DOHH2 (cell line): ENCODE data around the gene CLIP3.

Source experiments
- H3F3A ChIP-seq: fragments of 200-600 bp; sonication (generic), shearing (Covaris generic); 2 replicates; pipeline ENCODE4 v1.6.0; 2016; ENCODE audit warnings: antibody characterized with exemption, mild to moderate bottlenecking; ENCODE audit not compliant: control insufficient read depth, insufficient read depth
- H3K27ac ChIP-seq: fragments of 200-600 bp; sonication (generic); 2 replicates; pipeline ENCODE4 v1.5.1; 2014; ENCODE audit warnings: low read depth, mild to moderate bottlenecking, low read length, moderate library complexity
- H3K27me3 ChIP-seq: fragments of 200-600 bp; sonication (generic); 2 replicates; pipeline ENCODE4 v1.6.1; 2014; ENCODE audit warnings: mild to moderate bottlenecking, low read length, mixed read lengths; ENCODE audit not compliant: control insufficient read depth
- H3K36me3 ChIP-seq: fragments of 200-600 bp; sonication (generic); 2 replicates; pipeline ENCODE4 v1.6.1; 2014; ENCODE audit warnings: mild to moderate bottlenecking, low read length, moderate library complexity, mixed read lengths; ENCODE audit not compliant: control insufficient read depth
- H3K4me1 ChIP-seq: fragments of 200-600 bp; sonication (generic); 2 replicates; pipeline ENCODE4 v1.6.1; 2014; ENCODE audit warnings: mild to moderate bottlenecking, low read length, mixed read lengths; ENCODE audit not compliant: control insufficient read depth
- H3K4me2 ChIP-seq: fragments of 200-600 bp; sonication (generic); 2 replicates; pipeline ENCODE4 v1.6.0; 2014; ENCODE audit warnings: mild to moderate bottlenecking, low read length, moderate library complexity
- H3K4me3 ChIP-seq: fragments of 200-600 bp; sonication (generic); 2 replicates; pipeline ENCODE4 v1.5.1; 2014; ENCODE audit warnings: mild to moderate bottlenecking, low read length, mixed read lengths
- H3K79me2 ChIP-seq: fragments of 200-600 bp; sonication (generic); 2 replicates; pipeline ENCODE4 v1.6.1; 2014; ENCODE audit warnings: mild to moderate bottlenecking, low read length, mixed read lengths; ENCODE audit not compliant: control insufficient read depth
- H3K9me2 ChIP-seq: fragments of 200-600 bp; sonication (generic); replicated peaks from 2 replicates; pipeline ENCODE4 v1.6.1; 2014; ENCODE audit warnings: mild to moderate bottlenecking, low read length, mixed read lengths; ENCODE audit not compliant: control insufficient read depth
- H3K9me3 ChIP-seq: fragments of 200-600 bp; sonication (generic); 2 replicates; pipeline ENCODE4 v1.6.1; 2014; ENCODE audit warnings: antibody characterized with exemption, low read length, mixed read lengths; ENCODE audit not compliant: control insufficient read depth, insufficient read depth
- H4K20me1 ChIP-seq: fragments of 200-600 bp; sonication (generic); 2 replicates; pipeline ENCODE4 v1.6.0; 2014; ENCODE audit warnings: low read depth, mild to moderate bottlenecking, antibody characterized with exemption, low read length, moderate library complexity; ENCODE audit not compliant: control insufficient read depth, insufficient read depth
- EZH2phosphoT487 ChIP-seq: fragments of 200-600 bp; sonication (generic); IDR thresholded peaks from 2 replicates; pipeline ENCODE4 v1.6.1; 2017; ENCODE audit warnings: borderline replicate concordance, mild to moderate bottlenecking, antibody characterized with exemption, low read length, moderate library complexity, mixed read lengths
- TF ChIP-seq, protein P1 (sequence below): fragments of 200-600 bp; sonication (generic); IDR thresholded peaks from one replicate; pipeline ENCODE4 v1.5.1; 2014; ENCODE audit warnings: antibody characterized with exemption, mild to moderate bottlenecking, low read depth, low read length; ENCODE audit not compliant: poor library complexity, severe bottlenecking

The CLIP3 gene

DNA sequence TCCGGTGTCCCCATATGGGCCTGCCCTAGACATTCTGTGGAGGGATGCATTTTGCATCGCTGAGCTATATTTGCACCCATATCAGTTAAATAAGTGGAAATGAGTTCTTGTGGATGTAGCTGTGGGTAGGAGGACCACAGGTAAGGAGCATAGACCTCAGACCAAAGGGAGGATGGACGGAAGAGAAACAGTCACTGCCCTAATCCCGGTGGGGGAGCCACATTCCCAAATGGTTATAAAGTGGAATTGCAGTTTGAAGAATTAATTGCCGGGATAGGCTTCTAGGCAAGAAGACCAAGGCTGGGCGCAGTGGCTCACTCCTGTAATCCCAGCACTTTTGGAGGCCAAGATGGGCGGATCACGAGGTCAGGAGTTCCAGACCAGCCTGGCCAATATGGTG lies 35.9 kb downstream of the CLIP3 start:
- H3K4me2 ChIP-seq, result peak overlapping the region; percentile 86
- H3K4me3 ChIP-seq, result peak overlapping the region; percentile 76
- 0 out of 2 replicates have a peak, but pooled peaks cover 7% of the 10 kb centered on the region for H3F3A ChIP-seq
- H3K4me1 ChIP-seq, result peaks cover 17% of the 10 kb centered on the region
- peaks cover 15% of the 10 kb centered on the region for H3K36me3 ChIP-seq
- peaks cover 49% of the 10 kb centered on the region for H3K79me2 ChIP-seq
- H3K27me3 ChIP-seq, result no peaks in the 10 kb centered on the region
- H4K20me1 ChIP-seq, result 0 out of 2 replicates have a peak, but pooled peaks cover 4% of the 10 kb centered on the region
- TF ChIP-seq, protein P1, sequence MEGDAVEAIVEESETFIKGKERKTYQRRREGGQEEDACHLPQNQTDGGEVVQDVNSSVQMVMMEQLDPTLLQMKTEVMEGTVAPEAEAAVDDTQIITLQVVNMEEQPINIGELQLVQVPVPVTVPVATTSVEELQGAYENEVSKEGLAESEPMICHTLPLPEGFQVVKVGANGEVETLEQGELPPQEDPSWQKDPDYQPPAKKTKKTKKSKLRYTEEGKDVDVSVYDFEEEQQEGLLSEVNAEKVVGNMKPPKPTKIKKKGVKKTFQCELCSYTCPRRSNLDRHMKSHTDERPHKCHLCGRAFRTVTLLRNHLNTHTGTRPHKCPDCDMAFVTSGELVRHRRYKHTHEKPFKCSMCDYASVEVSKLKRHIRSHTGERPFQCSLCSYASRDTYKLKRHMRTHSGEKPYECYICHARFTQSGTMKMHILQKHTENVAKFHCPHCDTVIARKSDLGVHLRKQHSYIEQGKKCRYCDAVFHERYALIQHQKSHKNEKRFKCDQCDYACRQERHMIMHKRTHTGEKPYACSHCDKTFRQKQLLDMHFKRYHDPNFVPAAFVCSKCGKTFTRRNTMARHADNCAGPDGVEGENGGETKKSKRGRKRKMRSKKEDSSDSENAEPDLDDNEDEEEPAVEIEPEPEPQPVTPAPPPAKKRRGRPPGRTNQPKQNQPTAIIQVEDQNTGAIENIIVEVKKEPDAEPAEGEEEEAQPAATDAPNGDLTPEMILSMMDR, result no peak
- TF ChIP-seq EZH2phosphoT487, result no peak
- no peaks in the 10 kb centered on the region for H3K9me2 ChIP-seq
- no peak overlapping the region for H3K27ac ChIP-seq
- no peaks in the 10 kb centered on the region for H3K9me3 ChIP-seq

DNA sequence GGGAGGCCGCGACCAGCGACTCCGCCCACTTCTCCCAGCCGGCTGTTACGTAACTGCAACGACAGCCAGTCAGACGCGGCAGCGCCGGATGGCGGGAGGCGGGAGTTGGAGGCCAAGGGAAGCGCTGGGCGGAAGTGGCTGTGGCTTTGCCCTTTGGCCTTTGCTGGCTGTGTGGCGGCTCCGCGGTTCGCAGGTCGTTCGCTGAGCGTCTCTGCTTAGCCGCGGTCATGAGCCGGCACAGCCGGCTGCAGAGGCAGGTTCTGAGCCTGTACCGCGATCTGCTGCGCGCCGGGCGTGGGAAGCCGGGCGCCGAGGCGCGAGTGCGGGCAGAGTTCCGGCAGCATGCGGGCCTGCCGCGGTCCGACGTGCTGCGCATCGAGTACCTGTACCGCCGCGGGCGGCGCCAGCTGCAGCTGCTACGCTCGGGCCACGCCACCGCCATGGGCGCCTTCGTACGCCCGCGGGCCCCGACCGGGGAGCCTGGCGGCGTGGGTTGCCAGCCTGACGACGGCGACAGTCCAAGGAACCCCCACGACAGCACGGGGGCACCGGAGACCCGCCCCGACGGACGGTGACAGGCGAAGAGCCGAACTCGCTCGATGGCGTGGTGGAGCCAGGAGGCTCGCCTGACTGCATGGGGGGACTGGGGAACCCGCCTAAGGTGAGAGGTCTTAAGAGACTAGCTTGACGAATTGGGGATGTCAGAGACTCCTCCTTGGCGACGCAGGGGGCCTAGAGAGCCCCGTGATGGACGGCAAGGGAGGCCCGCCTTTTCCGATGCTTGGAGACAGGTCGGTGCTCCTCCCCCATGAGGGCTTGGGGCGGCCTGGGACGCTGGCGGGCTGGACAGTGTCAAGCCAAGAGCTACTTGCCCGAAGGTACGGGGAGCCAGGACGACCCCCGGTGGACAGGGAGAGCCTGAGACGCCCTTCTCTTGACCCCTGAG lies 37.4 kb downstream of the CLIP3 start, which contains the start of gene SDHAF1:
TSS of gene SDHAF1 (plus strand) at position 141 of the 946 bp plus-strand sequence. CDS start at position 228, 87 bp downstream.
- Histone ChIP-seq H3K9me2 (no peaks in the 10 kb centered on the region), H4K20me1 (0 out of 2 replicates have a peak, but pooled peaks cover 4% of the 10 kb centered on the region), H3K9me3 (no peaks in the 10 kb centered on the region), H3K27me3 (no peaks in the 10 kb centered on the region), H3K27ac (peak within 1 kb of the TSS; percentile 43), H3F3A (0 out of 2 replicates have a peak, but pooled peaks cover 7% of the 10 kb centered on the region), H3K4me3 (peak within 1 kb of the TSS; percentile 76), H3K79me2 (peaks cover 44% of the 10 kb centered on the region), H3K4me1 (peaks cover 17% of the 10 kb centered on the region), H3K36me3 (peaks cover 15% of the 10 kb centered on the region), H3K4me2 (peak within 1 kb of the TSS; percentile 86)
- no peak for TF ChIP-seq EZH2phosphoT487
- TF ChIP-seq, protein P1, result peak; percentile 18

DNA sequence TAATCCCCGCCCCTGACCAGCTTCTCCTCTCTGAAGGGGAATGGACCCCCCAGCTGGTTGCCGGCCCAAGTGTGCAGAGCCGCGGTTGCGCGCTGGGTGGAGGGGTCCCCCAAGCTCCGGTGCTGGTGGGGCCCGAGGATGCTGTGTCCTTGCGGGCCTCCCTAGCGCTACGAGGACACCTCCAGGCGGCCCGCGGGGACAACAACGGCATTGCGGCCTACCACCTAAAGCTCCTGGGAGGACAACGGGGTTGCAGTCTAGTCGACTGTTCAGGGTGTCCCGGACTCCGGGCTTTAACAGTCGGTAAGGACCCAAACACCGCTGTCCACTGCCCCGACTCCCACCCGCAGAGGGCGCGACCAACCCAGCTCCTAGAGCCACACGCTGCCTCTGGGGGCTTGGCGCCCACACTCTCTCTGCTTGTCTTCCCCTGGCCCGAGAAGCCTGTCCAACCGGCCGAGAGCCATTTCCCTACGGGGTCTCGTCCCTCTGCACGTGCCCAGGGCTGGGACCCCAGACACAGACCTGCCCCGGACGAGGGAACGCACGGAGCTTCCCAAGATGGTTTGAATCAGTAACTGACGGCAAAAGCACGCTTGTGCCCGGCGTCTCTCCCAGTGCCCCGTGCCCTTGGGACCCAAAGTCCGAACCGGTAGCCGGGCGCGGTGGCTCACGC lies 38.6 kb downstream of the CLIP3 start:
- TF ChIP-seq, protein P1, result no peak
- no peak for TF ChIP-seq EZH2phosphoT487
- H3K9me2 ChIP-seq, result no peaks in the 10 kb centered on the region
- 0 out of 2 replicates have a peak, but pooled peaks cover 2% of the 10 kb centered on the region for H3F3A ChIP-seq
- no peak overlapping the region for H3K27ac ChIP-seq
- no peaks in the 10 kb centered on the region for H3K9me3 ChIP-seq
- H3K79me2 ChIP-seq, result peaks cover 34% of the 10 kb centered on the region
- H4K20me1 ChIP-seq, result 0 out of 2 replicates have a peak, but pooled peaks cover 4% of the 10 kb centered on the region
- H3K4me2 ChIP-seq, result peak overlapping the region; percentile 86
- H3K27me3 ChIP-seq, result no peaks in the 10 kb centered on the region
- peaks cover 17% of the 10 kb centered on the region for H3K4me1 ChIP-seq
- H3K36me3 ChIP-seq, result peaks cover 15% of the 10 kb centered on the region
- peak overlapping the region; percentile 76 for H3K4me3 ChIP-seq
